ENCODE results near the gene DNAH14.

GRCh38 chr1:225338545-225338944 is 409.1 kb downstream of the DNAH14 start:
- TF ChIP-seq CTCF (IDR thresholded peaks at IDR 0.05), result no peak
- TF ChIP-seq POLR2AphosphoS5 (IDR thresholded peaks at IDR 0.05), result no peak
- no peak for TF ChIP-seq POLR2A (IDR thresholded peaks at IDR 0.05)

Data from breast epithelium (tissue), 3 donors.